ENCODE results near the gene FHIT.

GRCh38 chr3:60598671-60599070 lies 652.6 kb downstream of the FHIT start:
- no peak for TF ChIP-seq GATA2 (IDR thresholded peaks at IDR 0.05; ENCODE audit: low read depth, low read length)
- TF ChIP-seq GATA3 (IDR thresholded peaks at IDR 0.05; ENCODE audit: low read depth, low read length), result no peak

Measured in SH-SY5Y (cell line).